ENCODE data around the gene NXPH3.

The NXPH3 gene

GRCh38 chr17:49630113-49630900, 54.6 kb downstream of the NXPH3 start:
- DNase-seq, result no peak

DNA sequence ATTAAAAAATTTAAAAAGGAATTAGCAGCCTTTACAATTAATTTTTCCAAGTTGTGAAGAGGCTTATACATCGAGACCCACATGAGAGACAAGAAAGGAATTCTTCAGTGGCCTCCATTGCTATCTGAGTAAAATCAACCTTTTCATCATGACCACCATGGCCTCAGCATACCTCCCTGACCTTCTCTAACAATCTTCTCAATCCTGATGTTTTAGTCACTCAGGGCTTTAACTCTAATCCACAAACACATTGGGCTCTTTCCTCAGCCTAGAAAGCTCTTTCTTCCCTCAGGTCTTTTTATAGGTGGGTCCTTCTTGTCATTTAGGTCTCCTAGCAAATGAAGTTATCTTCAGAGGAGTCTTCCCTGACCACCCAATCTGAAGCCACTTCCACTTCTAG, 55.8 kb downstream of the NXPH3 start:
- no peak for DNase-seq

Measured in effector CD4-positive, alpha-beta T cell (primary cell).